ENCODE measurements around the gene NPAS3.

DNA sequence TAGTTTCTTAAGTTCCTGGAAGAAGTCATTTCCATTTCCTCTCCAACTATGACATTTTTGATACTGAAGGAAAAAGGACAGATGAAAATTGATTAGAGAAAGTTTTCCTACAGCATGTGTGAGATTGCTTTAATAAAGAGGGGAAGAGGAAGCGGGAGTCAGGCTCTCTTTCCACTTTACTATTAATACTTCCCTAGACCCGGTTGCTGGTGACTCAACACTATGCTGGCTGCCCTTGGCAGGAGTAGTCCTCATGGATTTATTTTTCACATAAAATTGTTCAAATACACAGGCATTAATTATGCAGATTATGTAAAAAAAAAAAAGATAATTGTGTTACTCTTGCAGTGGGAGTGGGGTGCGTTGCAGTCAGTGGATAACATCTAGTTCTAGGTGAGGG, 718.8 kb downstream of the NPAS3 start:
- TF ChIP-seq FOXP1 (IDR thresholded peaks at IDR 0.05) = no peak
- TF ChIP-seq FOXP1 (CRISPR knock-in tag; IDR thresholded peaks at IDR 0.05) = no peak
- TF ChIP-seq, protein P1, sequence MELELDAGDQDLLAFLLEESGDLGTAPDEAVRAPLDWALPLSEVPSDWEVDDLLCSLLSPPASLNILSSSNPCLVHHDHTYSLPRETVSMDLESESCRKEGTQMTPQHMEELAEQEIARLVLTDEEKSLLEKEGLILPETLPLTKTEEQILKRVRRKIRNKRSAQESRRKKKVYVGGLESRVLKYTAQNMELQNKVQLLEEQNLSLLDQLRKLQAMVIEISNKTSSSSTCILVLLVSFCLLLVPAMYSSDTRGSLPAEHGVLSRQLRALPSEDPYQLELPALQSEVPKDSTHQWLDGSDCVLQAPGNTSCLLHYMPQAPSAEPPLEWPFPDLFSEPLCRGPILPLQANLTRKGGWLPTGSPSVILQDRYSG (CRISPR knock-in tag; IDR thresholded peaks at IDR 0.05) = no peak
- no peak for TF ChIP-seq MED13 (CRISPR knock-in tag; IDR thresholded peaks at IDR 0.05)
- TF ChIP-seq HNF4G (IDR thresholded peaks at IDR 0.05; ENCODE audit: borderline replicate concordance, low read depth, low read length) = no peak
- no peak for TF ChIP-seq HNF4G (CRISPR knock-in tag; IDR thresholded peaks at IDR 0.05; ENCODE audit: borderline replicate concordance, low read depth)
- TF ChIP-seq, protein P2, sequence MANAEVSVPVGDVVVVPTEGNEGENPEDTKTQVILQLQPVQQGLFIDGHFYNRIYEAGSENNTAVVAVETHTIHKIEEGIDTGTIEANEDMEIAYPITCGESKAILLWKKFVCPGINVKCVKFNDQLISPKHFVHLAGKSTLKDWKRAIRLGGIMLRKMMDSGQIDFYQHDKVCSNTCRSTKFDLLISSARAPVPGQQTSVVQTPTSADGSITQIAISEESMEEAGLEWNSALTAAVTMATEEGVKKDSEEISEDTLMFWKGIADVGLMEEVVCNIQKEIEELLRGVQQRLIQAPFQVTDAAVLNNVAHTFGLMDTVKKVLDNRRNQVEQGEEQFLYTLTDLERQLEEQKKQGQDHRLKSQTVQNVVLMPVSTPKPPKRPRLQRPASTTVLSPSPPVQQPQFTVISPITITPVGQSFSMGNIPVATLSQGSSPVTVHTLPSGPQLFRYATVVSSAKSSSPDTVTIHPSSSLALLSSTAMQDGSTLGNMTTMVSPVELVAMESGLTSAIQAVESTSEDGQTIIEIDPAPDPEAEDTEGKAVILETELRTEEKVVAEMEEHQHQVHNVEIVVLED (CRISPR knock-in tag; IDR thresholded peaks at IDR 0.05; ENCODE audit: borderline replicate concordance) = no peak
- TF ChIP-seq ATF7-NPFF (CRISPR knock-in tag; IDR thresholded peaks at IDR 0.05; ENCODE audit: low read depth) = no peak
- TF ChIP-seq, protein P3, sequence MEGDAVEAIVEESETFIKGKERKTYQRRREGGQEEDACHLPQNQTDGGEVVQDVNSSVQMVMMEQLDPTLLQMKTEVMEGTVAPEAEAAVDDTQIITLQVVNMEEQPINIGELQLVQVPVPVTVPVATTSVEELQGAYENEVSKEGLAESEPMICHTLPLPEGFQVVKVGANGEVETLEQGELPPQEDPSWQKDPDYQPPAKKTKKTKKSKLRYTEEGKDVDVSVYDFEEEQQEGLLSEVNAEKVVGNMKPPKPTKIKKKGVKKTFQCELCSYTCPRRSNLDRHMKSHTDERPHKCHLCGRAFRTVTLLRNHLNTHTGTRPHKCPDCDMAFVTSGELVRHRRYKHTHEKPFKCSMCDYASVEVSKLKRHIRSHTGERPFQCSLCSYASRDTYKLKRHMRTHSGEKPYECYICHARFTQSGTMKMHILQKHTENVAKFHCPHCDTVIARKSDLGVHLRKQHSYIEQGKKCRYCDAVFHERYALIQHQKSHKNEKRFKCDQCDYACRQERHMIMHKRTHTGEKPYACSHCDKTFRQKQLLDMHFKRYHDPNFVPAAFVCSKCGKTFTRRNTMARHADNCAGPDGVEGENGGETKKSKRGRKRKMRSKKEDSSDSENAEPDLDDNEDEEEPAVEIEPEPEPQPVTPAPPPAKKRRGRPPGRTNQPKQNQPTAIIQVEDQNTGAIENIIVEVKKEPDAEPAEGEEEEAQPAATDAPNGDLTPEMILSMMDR (CRISPR knock-in tag; IDR thresholded peaks at IDR 0.05) = no peak
- TF ChIP-seq TAF1 (CRISPR knock-in tag; IDR thresholded peaks at IDR 0.05) = no peak
- TF ChIP-seq PHF8 (CRISPR knock-in tag; IDR thresholded peaks at IDR 0.05) = no peak
- TF ChIP-seq PRMT3 (CRISPR knock-in tag; IDR thresholded peaks at IDR 0.05; ENCODE audit: borderline replicate concordance, low read depth) = no peak
- TF ChIP-seq, protein P4, sequence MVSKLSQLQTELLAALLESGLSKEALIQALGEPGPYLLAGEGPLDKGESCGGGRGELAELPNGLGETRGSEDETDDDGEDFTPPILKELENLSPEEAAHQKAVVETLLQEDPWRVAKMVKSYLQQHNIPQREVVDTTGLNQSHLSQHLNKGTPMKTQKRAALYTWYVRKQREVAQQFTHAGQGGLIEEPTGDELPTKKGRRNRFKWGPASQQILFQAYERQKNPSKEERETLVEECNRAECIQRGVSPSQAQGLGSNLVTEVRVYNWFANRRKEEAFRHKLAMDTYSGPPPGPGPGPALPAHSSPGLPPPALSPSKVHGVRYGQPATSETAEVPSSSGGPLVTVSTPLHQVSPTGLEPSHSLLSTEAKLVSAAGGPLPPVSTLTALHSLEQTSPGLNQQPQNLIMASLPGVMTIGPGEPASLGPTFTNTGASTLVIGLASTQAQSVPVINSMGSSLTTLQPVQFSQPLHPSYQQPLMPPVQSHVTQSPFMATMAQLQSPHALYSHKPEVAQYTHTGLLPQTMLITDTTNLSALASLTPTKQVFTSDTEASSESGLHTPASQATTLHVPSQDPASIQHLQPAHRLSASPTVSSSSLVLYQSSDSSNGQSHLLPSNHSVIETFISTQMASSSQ (IDR thresholded peaks at IDR 0.05; ENCODE audit: low read depth) = no peak
- TF ChIP-seq, protein P4 (CRISPR knock-in tag; IDR thresholded peaks at IDR 0.05; ENCODE audit: borderline replicate concordance) = no peak
- TF ChIP-seq GABPA (IDR thresholded peaks at IDR 0.05; ENCODE audit: low read depth, low read length) = no peak
- no peak for TF ChIP-seq GABPA (CRISPR knock-in tag; IDR thresholded peaks at IDR 0.05; ENCODE audit: low read depth)
- TF ChIP-seq PHB2 (IDR thresholded peaks at IDR 0.05; ENCODE audit: partially characterized antibody) = no peak
- TF ChIP-seq RORA (CRISPR knock-in tag; IDR thresholded peaks at IDR 0.05) = no peak

Data from HepG2 (cell line).